ENCODE results near the gene ANXA2.
"Not testable (repeated sequence)": the region's sequence is repeated elsewhere in the genome, so short reads cannot be mapped to it uniquely, and the experiment has no call there.

ANXA2 gene

DNA sequence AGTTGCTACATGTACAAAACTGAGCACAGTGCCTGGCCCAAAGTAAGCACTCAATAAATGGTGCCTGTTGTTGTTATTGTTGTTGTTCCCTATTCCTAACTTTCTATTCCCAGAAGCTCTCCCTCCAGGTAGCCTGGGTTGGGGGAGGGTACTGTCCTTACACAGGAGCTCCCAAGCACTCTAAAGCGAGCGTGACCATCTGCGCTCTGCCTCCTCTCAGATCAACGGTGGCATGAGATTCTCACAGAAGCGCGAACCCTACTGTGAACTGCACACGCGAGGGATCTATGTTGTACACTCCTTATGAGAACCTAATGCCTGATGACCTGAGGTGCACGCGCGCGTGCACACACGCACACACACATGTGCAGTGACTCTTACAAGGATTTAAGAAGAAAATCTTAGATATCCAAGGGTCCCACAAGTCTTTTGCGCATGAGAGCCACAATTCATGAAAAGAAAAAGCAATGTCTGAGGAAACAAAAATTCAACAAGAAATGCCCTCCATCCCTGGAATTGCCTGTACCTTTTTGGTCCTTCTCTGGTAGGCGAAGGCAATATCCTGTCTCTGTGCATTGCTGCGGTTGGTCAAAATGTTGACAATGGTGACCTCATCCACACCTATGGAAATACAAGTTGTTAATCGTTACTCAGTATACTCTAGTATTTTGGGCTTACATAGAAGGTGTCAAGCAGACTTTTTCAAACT, 33.7 kb downstream of the ANXA2 start:
- DNase-seq, result no peak

DNA sequence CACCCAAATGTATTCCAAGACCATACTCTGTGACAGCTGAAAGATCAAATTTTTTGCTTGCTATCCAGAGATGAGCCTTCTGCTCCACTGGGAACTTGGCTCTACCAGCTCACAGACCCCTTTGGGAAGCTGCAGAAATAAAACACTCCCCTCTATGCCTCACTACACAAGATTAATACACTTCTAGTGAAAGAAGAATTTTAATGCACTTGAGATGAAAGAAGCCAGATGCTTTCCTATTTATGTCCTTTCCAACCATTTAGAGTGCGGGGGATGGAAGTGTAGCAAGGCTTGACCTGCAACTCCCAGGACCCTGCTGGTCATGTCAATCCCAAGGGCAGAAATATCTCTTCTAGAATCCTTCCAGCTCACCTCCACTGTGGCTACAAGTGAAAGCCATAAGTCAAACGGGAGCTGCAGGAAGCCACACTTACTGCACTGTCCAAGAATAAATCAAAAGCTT, 34.7 kb downstream of the ANXA2 start:
- no peak for DNase-seq

DNA sequence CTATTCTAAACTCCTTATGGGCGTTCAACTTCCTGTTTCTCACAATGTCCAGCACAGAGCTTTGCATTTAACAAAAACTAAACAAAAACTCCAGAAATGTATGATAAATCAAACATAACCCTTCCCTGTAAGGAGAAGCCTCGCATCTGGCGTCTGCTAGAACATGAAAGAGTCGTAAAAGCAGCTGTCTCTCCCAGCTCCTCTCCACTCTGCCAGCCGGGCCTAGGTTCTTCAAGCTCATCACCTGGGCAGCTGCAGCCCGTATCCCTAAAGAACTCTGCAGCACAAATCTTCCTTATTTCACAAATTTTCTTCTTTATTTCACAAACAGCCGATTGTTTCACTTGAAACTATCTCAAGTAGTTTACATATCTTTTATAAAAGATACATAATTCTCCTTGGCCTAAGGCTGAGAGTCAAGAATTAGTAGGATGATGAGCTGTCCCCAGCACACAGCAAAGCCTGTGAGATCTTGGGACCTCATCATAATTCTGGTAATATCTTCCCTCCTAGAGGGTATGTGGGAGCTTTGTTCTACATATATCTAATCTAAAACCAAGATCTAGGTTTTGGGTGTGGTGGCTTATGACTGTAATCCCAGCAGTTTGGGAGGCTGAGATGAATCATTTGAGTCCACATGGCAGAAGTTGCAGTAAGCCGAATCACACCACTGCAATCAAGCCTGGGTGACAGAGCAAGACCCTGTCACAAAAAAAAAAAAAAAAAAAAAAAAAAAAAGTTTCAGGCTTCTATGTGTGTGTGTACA, 35.3 kb downstream of the ANXA2 start:
- no peak for DNase-seq

DNA sequence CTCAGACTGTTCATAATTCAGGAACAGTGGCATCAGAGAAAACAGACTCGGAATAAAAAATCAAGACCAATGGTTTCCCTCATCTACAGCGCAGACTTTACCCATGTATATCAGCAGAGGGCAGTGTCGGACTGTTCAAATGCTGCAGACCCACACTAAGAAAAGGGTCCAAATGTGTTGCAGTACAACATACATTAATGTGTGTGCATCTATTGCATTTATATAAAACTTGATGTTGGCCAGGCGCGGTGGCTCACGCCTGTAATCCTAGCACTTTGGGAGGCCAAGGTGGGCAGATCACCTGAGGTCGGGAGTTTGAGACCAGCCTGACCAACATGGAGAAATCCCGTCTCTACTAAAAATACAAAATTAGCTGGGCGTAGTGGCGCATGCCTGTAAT, 38.0 kb downstream of the ANXA2 start:
- not testable (repeated sequence) for DNase-seq

DNA sequence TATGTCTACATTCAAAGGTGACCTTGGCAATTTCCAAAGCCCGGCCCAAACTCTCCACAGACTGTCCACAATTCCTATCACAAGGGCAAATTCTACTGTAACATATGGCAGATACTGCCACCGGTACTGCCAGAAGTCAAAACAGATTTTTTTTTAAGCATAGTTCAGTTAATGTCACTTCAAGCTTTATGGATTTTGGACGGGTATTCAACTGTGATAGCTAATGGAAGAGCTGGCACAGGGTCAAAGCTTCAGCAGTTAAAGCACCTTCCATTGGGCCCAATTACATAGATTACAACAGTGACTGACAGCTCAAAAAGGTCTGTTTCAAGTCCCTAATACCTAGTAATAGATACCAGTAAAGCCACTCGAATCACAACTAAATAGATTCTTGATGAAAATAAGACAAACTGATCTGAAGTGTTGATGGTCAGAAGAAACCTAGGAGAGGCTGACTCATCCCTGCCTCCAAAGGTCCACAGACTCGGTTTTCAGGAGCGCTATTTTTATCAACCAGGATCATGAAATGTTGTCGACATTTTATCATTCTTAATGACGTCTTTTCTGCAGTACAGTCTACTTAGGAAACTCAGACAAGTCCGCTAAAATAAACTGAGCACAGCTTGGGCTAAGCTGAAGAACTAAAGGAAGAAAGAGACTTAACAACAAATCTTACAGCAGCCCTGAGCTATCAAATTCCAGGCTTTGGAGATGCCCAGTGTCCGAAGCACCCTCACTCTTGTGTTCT, 38.7 kb downstream of the ANXA2 start:
- no peak for DNase-seq

DNA sequence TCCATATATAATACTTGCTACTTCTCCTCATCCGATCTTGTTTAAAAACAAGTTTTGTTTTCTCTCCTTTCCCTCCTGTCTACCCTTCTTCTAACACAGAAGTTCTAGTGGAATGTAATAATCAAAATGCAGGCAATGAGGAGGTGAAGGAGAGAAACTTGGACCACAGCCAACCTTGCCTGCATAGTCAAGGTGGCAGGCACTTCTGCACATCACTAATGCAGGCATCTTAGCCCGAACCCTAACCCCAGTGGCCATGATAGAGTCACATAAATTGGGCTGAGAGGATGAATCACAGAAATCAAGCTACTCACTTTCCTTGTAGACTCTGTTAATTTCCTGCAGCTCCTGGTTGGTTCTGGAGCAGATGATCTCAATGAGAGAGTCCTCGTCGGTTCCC, 41.0 kb downstream of the ANXA2 start:
- DNase-seq, result no peak

DNA sequence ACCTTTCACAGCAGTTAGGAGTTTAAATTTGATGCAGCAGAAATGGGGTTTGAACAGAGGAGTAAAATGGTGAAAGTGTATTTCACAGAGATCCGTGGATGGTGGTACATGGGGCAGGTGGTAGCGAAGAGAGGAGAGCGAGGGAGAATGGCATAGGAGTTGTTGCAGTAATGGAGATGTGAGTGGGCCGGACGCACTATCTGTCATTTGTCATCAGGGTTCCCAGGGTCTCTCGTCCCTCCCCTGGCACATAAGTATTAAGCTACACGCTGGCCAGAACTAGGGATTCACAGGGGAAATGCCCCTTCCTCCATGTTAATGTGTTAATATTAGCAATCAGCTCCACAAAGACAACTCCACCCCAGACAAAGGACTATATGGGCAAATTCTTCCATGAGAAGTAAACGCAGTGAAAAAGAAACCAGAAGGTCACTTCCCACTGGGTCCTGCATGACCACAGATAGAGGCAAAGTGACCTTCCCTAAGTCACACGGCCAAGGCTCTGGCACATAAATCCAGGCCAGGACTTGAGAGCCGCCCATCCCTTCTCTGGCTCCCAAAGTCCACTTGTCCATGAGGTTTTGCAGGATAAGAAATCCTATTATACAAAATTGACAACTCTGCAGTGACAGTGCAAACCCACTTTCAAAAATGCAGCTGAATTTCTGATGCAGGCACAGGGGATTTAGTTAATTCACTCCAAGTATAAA, 42.5 kb downstream of the ANXA2 start:
- no peak for DNase-seq

DNA sequence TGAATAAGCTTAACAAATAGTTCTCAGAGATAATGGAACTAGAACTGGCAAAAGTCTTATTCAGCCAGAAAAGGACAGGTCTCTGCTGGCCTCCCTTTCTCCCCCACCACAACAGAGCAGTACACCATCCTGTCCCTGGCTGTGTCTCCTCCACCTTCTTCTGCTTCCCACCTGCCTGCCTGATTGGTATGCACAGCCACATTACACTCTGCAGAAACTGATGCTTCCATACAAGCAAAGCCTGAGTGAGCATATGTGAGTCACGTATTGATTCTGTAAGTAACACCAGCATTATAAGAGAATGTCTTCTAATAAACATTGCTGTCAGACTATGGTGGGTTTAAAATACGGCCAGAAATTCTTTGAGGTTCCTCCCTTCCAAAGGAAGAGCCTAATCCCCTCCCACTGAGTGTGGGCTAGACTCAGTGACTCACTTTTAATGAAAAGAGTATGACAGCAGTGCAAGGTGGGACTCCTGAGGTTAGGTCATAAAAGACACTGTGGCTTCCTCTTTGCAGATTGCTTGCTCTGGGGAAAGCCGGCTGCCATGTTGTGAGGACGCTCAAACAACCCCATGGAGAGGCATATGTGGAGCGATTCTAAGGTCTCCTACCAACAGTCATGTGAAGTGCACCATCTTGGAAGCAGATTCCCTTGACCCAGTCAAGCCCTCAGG, 44.4 kb downstream of the ANXA2 start:
- DNase-seq, result no peak

DNA sequence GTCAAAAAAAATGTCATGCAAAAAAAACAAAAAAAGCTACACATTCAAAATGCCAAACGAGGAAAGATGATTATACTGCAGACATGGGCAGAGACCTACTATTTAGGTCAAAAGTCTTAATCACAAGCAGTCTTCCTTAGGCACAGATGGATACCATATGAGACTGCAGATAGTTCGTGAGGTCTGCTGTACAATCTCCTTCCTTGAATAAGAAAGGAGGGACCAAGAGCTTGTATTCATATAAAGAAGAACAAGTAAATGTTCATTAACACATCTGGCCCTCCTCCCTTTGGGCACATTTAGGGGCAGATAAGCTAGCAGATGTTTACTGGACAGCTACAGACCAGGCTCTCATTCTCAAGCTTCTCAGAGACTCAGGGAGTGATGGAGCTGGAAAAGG, 45.3 kb downstream of the ANXA2 start:
- DNase-seq, result no peak

DNA sequence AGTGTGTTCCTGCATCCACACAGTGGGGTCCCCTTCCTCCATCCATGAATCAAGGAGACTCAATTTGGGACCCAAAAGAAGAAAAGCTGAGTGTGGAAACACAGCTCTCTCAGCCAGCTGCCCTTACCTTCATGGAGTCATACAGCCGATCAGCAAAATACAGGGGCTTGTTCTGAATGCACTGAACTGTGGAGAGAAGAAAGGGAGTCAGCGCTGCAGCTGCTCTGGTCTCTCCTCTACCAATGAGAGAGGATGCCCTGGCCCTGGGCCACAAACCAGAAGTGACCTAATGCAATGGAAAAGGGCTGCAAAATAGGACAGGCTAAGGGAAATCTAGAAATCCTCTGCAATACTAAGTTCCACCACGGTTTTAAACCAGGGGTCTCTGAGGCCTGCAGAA, 46.7 kb downstream of the ANXA2 start:
- DNase-seq, result no peak

DNA sequence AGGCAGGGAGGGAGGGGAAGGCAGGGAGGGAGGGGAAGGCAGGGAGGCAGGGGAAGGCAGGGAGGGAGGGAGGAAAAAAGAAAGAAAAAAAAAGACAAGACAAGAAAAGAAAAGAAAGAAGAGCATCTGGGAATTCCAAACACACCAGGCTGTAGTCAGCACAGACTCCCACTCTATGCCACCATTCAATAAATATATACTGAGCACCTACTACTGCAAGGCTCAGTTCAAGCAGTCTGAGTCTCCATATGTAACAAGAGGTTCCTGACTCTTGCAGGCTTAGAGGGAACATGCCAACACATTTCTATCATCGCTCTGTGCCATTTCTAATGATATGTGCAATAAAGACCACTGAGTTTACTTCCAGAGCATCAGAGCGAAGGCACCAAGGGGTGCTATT, 47.7 kb downstream of the ANXA2 start:
- no peak for DNase-seq

DNA sequence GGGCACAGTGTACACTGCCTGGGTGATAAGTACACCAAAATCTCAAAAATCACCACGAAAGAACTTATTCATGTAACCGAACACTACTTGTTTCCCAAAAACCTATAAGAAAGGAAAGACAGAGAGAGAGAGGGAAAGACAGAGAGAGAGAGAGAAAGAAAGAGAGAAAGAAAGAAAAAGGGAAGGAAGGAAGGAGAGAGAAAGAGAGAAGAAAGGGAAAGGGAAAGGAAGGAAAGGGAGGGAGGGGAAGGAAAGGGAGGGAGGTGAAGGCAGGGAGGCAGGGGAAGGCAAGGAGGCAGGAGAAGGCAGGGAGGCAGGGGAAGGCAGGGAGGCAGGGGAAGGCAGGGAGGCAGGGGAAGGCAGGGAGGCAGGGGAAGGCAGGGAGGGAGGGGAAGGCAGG, 48.2 kb downstream of the ANXA2 start:
- DNase-seq, result no peak

DNA sequence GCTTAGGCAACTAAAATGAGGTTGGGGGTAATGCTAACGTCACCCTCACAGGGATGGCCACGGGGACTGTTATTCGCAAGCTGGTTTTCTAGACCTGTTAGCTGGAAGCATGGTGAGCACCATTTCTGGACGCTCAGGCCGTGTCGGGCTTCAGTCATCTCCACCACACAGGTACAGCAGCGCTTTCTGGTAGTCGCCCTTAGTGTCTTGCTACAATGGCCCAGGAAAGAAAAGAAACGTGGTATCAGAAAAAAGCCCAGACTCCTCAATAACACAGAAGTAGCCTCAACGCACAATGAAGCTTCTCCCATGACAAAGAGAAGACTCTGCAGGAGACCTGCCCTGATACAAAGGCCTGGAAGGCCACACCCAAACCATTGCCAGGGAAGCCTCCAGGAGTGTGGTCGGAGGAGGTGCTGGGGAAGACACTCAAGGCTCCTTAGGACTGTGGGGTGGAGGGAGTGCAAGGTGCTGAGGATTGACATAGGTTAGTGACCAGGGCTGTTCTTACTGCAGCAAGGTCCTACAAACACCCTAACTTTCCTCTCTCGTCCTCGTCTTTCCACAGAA, 50.2 kb downstream of the ANXA2 start:
- no peak for DNase-seq

DNA sequence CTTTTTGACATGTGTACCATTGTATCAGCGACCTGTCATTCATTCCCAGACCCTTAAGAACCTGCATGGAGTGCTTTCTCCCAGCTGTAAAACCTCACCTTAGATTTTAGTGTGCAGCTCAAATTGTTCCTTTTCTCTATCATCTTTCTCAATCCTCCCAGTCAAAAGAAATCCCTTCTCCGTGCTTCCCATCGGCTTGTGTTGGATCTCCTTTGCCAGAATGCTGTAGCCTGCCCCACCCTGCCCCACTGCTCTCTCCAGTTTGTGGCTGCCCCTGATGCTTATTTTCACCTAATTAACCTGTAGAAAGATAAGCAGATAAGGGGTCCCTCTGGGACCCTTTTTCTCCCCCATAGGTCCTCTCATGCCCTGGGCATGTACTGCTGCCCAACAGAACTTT, 51.1 kb downstream of the ANXA2 start:
- no peak for DNase-seq

DNA sequence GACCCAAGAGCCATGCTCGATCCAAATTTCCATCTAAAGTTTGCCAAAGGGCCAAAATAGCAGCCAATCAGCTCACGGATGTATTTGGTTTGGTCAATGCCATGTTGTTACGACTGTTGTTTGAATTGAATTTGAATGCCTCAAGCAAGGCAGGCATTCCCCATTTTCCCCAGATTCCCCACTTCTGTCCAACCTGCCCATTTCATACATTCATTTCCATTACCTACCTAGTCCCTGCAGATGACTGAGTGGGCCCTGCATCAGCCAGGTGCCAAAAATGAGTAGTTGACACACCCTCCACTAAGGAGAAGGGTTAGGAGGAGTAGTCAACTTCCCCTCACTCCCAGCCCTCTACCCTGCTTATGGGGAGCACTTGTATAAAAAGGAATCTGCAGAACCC, 51.7 kb downstream of the ANXA2 start:
- DNase-seq, result no peak

DNA sequence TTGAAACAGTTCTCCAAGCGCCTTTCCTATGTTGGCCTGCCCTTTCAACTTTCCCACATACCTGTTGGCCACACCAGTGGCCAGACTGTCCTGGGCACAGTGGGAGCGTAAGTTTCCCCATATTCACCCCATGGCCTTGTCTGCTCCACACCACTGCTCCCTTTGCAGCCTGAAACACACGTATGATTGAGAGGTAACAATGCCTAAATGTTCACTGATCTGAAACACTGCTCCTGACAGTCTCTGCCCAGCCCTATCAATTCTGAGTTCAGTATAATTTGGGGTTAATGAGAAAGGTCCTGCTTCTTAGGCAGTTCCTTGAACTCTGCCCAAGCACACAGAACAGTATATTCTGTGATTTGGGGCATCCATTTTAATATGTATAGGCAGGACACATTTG, 52.2 kb downstream of the ANXA2 start:
- no peak for DNase-seq

DNA sequence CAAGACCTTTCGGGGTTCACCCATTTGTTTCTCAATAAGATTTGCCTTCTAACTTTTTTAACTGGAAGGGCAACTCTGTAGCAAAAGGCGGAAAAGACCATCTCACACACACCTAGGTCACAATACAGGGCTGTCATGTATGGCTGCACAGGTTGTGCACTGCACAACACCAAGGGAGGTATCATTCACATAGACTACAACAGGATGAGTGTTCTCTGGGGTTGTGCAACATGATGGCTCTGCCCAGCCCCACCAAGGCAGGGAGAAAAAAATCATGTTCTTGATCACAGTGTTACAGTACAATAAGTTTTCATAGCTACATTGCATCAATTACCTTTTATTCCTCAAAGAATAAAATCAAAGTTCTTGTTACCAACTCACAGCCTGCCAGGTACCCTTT, 52.8 kb downstream of the ANXA2 start:
- DNase-seq, result no peak

DNA sequence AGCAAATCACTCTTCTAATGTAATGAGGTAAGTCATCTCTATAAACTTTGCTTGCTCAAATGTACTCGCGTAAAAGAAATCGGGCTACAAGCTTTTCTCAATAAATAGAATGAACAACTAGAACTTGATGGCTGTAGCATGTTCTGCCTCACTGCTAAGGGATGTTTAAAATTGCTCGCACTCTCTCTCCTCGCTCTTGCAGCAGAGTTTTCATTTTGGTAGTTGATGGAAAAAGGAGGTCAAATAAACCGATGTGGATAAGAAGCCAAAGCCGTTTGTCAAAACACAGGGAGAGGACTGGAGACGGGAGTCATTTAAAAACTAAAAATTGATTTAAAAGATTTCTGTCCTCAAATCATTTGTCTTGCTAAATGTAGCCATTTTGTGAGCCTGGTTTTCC, 53.3 kb downstream of the ANXA2 start:
- no peak for DNase-seq

DNA sequence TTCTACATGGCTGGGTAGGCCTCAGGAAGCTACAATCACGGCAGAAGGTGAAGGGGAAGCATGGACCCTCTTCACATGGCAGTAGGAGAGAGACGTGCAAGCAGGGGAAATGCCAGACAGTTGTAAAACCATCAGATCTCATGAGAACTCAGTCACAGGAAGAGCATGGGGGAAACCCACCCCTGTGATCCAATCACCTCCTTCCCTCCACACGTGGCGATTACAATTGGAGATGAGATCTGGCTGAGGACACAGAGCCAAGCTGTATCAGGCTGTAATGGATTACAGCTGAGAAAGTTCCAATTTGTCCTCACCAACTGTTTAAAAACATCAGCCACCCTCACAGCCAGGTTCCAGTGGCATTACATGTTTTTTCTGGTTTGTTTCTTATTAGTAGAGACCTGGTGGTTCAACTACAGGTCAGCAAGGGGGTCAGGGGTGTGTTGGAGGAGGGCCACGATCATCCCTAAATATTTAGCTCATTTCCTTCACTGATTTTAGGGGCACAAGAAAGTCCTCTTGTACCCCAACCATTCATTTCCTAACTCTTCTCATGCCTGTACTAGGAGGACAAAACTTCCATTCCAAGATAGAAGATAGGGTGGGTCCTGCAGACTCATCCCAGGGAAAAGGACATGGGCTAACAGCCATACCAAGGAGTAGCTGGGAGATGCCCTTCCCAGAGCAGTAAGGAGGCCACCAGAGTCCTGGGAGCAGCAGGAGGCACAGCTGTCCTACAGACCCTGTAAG, 54.4 kb downstream of the ANXA2 start:
- no peak for DNase-seq

DNA sequence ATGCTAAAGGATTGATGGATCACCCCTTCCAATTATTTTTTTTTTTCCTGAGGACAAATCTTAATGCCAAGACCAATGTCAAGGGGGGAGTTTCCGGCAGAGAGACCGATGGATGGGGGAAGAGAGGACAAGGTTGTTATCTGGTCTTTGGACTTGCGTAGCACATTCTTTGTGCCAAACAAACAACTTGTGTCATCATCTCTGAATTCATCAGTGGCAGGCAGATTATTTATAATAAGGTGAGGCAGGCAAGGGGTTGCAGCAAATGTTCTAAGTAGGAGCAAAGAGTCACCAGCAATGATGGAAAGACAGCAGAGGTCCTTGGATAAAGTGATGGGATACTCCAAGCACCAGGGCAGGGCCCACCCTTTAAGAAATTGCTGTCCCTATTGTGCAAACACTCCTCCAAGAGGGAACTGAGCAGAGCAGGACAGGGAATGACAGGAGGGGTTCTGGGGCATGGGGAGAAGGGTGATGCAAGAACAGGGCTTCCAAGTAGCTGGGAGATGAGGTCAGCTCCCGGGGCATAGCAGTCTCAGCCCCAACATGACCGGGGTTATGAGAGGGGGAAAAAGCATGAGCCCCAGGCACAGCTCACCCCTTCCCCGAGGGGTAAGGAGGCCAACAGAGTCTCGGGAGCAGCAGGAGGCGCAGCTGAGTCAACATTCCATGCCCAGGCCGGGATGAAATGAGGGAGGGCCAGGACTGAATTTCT, 57.4 kb downstream of the ANXA2 start:
- no peak for DNase-seq

DNA sequence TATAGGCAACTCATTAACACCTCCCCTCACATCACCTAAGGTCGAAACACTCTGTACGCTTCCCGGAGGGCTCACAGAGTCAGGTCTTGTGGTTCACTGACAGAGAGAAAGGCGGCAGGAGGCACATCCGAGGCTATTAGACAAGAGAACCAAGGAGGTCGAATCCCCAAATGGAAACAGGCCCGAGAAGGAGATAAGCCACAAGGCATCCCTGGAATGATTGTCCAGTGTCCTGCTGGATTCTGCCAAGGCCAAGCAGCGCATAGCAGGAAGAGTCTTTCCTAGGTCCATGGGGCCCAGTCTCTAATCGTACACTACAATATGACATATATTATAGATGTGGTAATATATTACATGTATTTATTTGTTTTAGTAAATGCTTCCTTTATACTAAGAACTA, 58.5 kb downstream of the ANXA2 start:
- no peak for DNase-seq
